GM12878 (cell line): Measurements from ENCODE around the gene MAGIX. TPM values are rescaled to one million over a fixed set of nuclear protein-coding genes. Genes with fewer than 3 reads are reported as not detected.

Source experiments
- ASH2L ChIP-seq: fragments of 300-600, 200-600 bp; sonication (generic); IDR thresholded peaks from 2 replicates; pipeline ENCODE4 v1.6.1; 2017; ENCODE audit warnings: low read depth, mild to moderate bottlenecking, borderline replicate concordance
- BCL11A ChIP-seq: IDR thresholded peaks from 2 replicates; pipeline ENCODE4 v1.6.1; 2011; ENCODE audit warnings: low read depth, low read length
- CEBPZ ChIP-seq: fragments of 150-350 bp; IDR thresholded peaks from 2 replicates; pipeline ENCODE4 v1.6.1; 2016; ENCODE audit warnings: low read depth, low read length
- EZH2 ChIP-seq: IDR thresholded peaks from 2 replicates; pipeline ENCODE4 v1.6.1; 2012; ENCODE audit warnings: low read depth, mild to moderate bottlenecking, control low read depth, inconsistent platforms, low read length, borderline replicate concordance; ENCODE audit not compliant: control insufficient read depth
- IKZF2 ChIP-seq, 2 experiments: fragments of 450-650 bp; IDR thresholded peaks; 2 replicates each; pipeline ENCODE4 v1.6.1; 2017; ENCODE audit warnings: mild to moderate bottlenecking in 2 of 2, moderate library complexity in 2 of 2
- LARP7 ChIP-seq: fragments of 450-650 bp; IDR thresholded peaks from 2 replicates; pipeline ENCODE4 v1.6.1; 2017; ENCODE audit warnings: mild to moderate bottlenecking
- NRF1 ChIP-seq: conservative IDR thresholded peaks from 2 replicates; pipeline ENCODE4 v1.6.1; 2011; ENCODE audit warnings: mild to moderate bottlenecking, low read depth, low read length, improper control_type of control experiment
- PAX8 ChIP-seq: fragments of 450-650 bp; IDR thresholded peaks from 2 replicates; pipeline ENCODE4 v1.6.1; 2017; ENCODE audit warnings: mild to moderate bottlenecking, moderate library complexity
- POU2F2 ChIP-seq: IDR thresholded peaks from 3 replicates; pipeline ENCODE4 v1.6.1; 2011; ENCODE audit warnings: low read depth, mild to moderate bottlenecking, low read length, borderline replicate concordance
- SMARCA5 ChIP-seq: fragments of 450-650 bp; IDR thresholded peaks from 2 replicates; pipeline ENCODE4 v1.6.1; 2017; ENCODE audit warnings: mild to moderate bottlenecking
- SPI1 ChIP-seq: IDR thresholded peaks from 2 replicates; pipeline ENCODE4 v1.6.1; 2011; ENCODE audit warnings: low read depth, mild to moderate bottlenecking, low read length, moderate library complexity, borderline replicate concordance; ENCODE audit not compliant: insufficient read depth
- TAF1 ChIP-seq: IDR thresholded peaks from 2 replicates; pipeline ENCODE4 v1.6.1; 2011; ENCODE audit warnings: mild to moderate bottlenecking, low read depth, low read length, borderline replicate concordance
- TARDBP ChIP-seq: IDR thresholded peaks from 2 replicates; pipeline ENCODE4 v1.6.1; 2016; ENCODE audit warnings: borderline replicate concordance
- USF2 ChIP-seq: IDR thresholded peaks from 2 replicates; pipeline ENCODE4 v1.6.1; 2011; ENCODE audit warnings: low read depth, low read length, improper control_type of control experiment, borderline replicate concordance
- polyA plus RNA-seq, 11 experiments: library from polyadenylated mRNA; depleted of rRNA in 4 of 11; unstranded in 6 of 11; stranded (reverse) in 5 of 11; fragments of >200 nt; fragmentation: Nextera tagmentation in 4 of 11; fragmentation: Illumina TruSeq in 1 of 11; extraction: Ambion mirVana in 4 of 11; extraction: Trizol in 1 of 11; gene quantifications; 1 replicate in 1 of 11; 2 replicates in 10 of 11; pipeline versions ENCODE4 v1.2.1 to v1.2.3, GENCODE V29; 2011 to 2016; ENCODE audit warnings: inconsistent platforms in 2 of 11, missing spikeins in 2 of 11, low read depth in 1 of 11
- total RNA-seq, 4 experiments: library from RNA; depleted of rRNA in 3 of 4; stranded (reverse); fragments of >200 nt in 3 of 4; fragmentation: Illumina TruSeq in 1 of 4; extraction: Trizol in 1 of 4; gene quantifications; 2 replicates each; pipeline versions ENCODE4 v1.2.1 to v1.2.3, GENCODE V29; 2013 to 2021
- TF ChIP-seq, protein P1 (sequence below): fragments of 450-650 bp; IDR thresholded peaks from 2 replicates; pipeline ENCODE4 v1.6.1; 2017; ENCODE audit warnings: borderline replicate concordance
- TF ChIP-seq, protein P2 (sequence below): fragments of 450-650 bp; IDR thresholded peaks from 2 replicates; pipeline ENCODE4 v1.6.1; 2016; ENCODE audit warnings: mild to moderate bottlenecking, moderate library complexity, borderline replicate concordance
- TF ChIP-seq, protein P3 (sequence below): fragments of 150-350 bp; IDR thresholded peaks from 2 replicates; pipeline ENCODE4 v1.6.1; 2014; ENCODE audit warnings: mild to moderate bottlenecking, low read depth, low read length

The MAGIX gene
- total and polyA plus RNA-seq, 10 of the 15 experiments (the other 5 are each of a cell fraction or from before 2014, with no cell fraction given): 0.03 to 2.5 (median 0.82) TPM

GRCh38 chrX:49199906-49200771 is 37.6 kb downstream of the MAGIX start, which contains the start of gene SYP (continued):
- TF ChIP-seq CEBPZ (no peak), LARP7 (peak; percentile 74; the same call in 1 of the 2 replicates), USF2 (no peak), PAX8 (no peak), NRF1 (peak; percentile 61), SMARCA5 (no peak), TARDBP (no peak), TAF1 (peak; percentile 69; the same call in 1 of the 2 replicates), BCL11A (no peak), ASH2L (no peak), POU2F2 (no peak), EZH2 (no peak), SPI1 (no peak), IKZF2 (IDR thresholded peaks at IDR 0.05) (0 out of 4 replicates have a peak, but pooled peaks of 1 of the 2 experiments have one; percentile 18)
- TF ChIP-seq, protein P1, sequence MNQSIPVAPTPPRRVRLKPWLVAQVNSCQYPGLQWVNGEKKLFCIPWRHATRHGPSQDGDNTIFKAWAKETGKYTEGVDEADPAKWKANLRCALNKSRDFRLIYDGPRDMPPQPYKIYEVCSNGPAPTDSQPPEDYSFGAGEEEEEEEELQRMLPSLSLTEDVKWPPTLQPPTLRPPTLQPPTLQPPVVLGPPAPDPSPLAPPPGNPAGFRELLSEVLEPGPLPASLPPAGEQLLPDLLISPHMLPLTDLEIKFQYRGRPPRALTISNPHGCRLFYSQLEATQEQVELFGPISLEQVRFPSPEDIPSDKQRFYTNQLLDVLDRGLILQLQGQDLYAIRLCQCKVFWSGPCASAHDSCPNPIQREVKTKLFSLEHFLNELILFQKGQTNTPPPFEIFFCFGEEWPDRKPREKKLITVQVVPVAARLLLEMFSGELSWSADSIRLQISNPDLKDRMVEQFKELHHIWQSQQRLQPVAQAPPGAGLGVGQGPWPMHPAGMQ: no peak
- TF ChIP-seq, protein P2, sequence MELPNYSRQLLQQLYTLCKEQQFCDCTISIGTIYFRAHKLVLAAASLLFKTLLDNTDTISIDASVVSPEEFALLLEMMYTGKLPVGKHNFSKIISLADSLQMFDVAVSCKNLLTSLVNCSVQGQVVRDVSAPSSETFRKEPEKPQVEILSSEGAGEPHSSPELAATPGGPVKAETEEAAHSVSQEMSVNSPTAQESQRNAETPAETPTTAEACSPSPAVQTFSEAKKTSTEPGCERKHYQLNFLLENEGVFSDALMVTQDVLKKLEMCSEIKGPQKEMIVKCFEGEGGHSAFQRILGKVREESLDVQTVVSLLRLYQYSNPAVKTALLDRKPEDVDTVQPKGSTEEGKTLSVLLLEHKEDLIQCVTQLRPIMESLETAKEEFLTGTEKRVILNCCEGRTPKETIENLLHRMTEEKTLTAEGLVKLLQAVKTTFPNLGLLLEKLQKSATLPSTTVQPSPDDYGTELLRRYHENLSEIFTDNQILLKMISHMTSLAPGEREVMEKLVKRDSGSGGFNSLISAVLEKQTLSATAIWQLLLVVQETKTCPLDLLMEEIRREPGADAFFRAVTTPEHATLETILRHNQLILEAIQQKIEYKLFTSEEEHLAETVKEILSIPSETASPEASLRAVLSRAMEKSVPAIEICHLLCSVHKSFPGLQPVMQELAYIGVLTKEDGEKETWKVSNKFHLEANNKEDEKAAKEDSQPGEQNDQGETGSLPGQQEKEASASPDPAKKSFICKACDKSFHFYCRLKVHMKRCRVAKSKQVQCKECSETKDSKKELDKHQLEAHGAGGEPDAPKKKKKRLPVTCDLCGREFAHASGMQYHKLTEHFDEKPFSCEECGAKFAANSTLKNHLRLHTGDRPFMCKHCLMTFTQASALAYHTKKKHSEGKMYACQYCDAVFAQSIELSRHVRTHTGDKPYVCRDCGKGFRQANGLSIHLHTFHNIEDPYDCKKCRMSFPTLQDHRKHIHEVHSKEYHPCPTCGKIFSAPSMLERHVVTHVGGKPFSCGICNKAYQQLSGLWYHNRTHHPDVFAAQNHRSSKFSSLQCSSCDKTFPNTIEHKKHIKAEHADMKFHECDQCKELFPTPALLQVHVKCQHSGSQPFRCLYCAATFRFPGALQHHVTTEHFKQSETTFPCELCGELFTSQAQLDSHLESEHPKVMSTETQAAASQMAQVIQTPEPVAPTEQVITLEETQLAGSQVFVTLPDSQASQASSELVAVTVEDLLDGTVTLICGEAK: no peak
- TF ChIP-seq, protein P3, sequence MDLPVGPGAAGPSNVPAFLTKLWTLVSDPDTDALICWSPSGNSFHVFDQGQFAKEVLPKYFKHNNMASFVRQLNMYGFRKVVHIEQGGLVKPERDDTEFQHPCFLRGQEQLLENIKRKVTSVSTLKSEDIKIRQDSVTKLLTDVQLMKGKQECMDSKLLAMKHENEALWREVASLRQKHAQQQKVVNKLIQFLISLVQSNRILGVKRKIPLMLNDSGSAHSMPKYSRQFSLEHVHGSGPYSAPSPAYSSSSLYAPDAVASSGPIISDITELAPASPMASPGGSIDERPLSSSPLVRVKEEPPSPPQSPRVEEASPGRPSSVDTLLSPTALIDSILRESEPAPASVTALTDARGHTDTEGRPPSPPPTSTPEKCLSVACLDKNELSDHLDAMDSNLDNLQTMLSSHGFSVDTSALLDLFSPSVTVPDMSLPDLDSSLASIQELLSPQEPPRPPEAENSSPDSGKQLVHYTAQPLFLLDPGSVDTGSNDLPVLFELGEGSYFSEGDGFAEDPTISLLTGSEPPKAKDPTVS: no peak
